Fibroblast of mammary gland (primary cell): ENCODE data around the gene SLC39A8.

Experiments
- DNase-seq: peaks from one replicate; pipeline ENCODE4 v3.0.0-alpha.2; 2010; ENCODE audit warnings: low read depth
- H3K4me3 ChIP-seq: 2 replicates; pipeline ENCODE4 v1.5.1; 2011; ENCODE audit warnings: low read depth, mild to moderate bottlenecking, low read length, moderate library complexity; ENCODE audit not compliant: control insufficient read depth
- TF ChIP-seq, protein P1 (sequence below): conservative IDR thresholded peaks from 2 replicates; pipeline ENCODE4 v1.5.1; 2011; ENCODE audit warnings: low read depth, low read length, inconsistent platforms; ENCODE audit not compliant: control insufficient read depth, insufficient read depth

SLC39A8 gene

DNA sequence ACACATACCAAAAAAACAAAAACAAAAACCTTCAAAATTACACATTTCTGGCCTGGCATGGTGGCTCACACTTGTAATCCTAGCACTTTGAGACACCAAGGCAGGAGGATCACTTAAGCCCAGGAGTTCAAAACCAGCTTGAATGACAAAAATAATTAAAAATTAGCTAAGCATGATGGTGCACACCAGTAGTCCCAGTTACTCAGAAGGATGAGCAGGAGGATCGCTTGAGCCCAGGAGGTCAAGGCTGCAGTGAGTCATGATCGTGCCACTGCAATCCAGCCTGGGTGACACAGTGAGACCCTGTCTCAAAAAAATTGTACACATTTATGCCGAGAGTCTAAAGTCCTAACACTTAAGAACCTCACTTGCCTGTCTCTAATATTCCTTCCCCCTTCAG is 18.3 kb downstream of the SLC39A8 start:
- H3K4me3 ChIP-seq = no peak overlapping the region
- TF ChIP-seq, protein P1, sequence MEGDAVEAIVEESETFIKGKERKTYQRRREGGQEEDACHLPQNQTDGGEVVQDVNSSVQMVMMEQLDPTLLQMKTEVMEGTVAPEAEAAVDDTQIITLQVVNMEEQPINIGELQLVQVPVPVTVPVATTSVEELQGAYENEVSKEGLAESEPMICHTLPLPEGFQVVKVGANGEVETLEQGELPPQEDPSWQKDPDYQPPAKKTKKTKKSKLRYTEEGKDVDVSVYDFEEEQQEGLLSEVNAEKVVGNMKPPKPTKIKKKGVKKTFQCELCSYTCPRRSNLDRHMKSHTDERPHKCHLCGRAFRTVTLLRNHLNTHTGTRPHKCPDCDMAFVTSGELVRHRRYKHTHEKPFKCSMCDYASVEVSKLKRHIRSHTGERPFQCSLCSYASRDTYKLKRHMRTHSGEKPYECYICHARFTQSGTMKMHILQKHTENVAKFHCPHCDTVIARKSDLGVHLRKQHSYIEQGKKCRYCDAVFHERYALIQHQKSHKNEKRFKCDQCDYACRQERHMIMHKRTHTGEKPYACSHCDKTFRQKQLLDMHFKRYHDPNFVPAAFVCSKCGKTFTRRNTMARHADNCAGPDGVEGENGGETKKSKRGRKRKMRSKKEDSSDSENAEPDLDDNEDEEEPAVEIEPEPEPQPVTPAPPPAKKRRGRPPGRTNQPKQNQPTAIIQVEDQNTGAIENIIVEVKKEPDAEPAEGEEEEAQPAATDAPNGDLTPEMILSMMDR = no peak
- DNase-seq = no peak

DNA sequence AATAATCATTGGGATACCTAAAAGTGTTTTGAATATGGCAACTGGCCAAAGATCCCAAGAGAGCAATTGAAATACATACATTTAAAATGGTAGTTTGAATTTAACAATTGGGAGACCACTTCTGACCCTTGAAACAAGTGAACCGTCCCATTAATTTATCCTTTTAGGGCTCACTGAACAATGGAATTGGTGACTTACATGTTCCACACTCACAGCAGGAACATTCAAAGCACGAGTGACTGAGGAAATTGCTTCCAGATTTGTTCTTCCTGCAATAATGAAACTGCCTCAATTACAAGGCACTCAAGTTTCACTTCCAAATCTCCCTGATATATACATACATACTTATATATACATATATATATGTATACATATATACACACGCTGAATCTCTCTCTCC is 20.6 kb downstream of the SLC39A8 start:
- TF ChIP-seq, protein P1 = no peak
- no peak overlapping the region for H3K4me3 ChIP-seq

DNA sequence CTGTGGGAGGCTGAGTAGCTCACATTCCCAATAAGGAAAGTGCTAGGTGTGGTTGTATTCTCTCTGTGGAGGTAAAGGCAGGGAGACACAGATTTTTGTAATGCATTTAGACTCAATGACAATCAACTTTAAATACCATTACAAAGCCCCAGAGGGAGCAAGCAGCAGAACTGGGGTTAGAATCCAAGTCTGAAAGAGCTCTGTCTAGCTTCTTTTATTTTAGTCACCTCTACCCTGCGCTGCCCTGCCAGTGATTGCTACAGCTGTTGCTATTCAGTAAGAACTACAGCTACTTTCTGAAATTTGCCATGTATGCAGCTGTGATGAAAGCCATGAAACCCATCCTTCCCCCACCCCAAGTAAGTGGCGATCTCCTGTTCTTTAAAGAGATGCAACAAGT is 22.5 kb downstream of the SLC39A8 start:
- TF ChIP-seq, protein P1 = no peak
- no peak overlapping the region for H3K4me3 ChIP-seq
- DNase-seq = no peak

More for the DNA sequence above, 20.6 kb downstream of the SLC39A8 start:
- DNase-seq = peak; percentile 14

DNA sequence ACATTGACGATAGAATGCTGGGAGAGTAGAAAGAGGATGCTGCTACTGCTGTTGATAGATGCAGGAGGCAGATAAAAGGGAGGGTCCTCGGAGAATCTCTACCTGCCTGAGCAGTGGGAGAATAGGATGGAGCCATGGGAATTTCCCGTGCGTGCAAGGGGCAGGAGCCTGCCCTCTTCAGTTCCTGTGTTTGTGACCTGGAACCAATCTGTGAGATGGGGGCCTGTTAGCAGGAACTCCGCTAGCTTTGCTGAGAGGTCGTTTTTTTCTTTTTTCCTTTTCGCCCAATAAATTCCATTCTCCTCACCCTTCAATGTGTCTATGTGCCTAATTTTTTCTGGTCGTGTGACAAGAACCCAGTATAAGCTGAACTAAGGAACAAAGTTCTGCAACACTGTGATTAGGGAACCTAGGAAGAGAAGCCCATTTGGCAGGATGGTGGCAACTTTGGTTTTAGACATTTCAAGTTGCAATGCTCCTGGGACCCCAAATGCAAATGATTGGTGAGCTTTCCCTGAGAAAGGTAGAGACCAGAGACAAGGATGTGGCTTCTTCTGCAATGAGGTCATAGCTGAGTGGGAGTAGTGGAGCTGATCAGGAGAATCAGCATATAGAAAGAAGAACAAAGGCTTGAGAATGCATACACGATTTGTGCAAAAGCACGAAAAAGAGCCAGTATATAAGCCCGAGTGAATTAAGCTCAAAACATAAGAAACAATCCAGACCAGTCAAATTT is 23.9 kb downstream of the SLC39A8 start:
- no peak for DNase-seq
- TF ChIP-seq, protein P1 = no peak
- no peak overlapping the region for H3K4me3 ChIP-seq

DNA sequence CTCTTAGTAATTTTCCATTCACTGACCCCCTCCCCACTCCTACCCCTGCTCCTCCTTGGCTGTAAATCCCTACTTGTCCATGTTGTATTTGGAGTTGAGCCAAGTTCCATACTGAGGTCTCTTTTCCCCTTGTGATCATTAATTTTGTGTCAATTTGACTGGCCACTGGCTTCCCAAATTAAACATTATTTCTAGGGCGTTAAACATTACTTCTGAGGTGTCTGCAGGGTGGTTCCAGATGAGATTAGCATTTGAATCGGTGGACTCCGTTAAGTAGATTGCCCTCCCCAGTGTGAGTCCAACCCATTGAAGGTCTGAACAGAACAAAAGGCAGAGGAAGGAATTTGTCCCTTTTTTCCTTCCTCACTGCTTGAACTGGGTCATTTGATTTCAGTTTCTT is 25.7 kb downstream of the SLC39A8 start:
- H3K4me3 ChIP-seq = no peak overlapping the region
- TF ChIP-seq, protein P1 = no peak
- no peak for DNase-seq

DNA sequence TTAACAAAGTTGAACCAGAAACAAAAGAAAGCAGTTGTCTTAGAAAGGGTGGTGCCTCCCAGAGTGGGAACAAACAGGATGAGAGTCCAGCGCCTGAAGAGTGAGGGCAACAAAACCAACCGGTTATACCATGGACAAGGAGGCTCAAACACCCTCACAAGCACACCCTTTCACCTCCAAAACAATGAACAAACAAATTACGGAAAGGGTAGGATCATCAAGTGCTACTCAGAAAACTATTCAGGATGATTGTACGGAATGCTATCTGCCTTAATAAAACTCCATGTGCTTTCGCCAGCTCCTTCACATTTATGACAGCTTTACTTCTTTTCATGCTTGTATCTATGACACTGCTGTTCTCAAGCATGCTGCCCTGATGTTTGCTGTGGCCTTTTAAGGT is 26.8 kb downstream of the SLC39A8 start:
- TF ChIP-seq, protein P1 = no peak
- no peak overlapping the region for H3K4me3 ChIP-seq
- DNase-seq = no peak
